ENCODE measurements around the gene TENM4.

TENM4 gene

DNA sequence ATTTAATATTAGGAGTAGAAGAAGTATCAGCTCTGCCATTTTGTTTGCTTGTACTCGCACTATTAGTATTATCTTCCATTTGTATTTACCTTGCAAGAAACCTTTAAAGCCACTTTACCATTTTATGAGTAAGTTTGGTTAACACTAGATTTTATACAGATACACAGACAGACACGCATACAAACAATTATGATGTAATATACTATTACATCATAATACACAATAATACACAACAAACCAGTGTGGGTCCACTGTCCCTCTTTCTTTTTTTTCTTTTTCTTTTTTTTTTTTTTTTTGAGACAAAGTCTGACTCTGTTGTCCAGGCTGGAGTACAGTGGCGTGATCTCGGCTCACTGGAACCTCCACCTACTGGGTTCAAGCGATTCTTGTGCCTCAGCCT lies 695.9 kb downstream of the TENM4 start:
- DNase-seq (ENCODE audit: low read depth in 2 of 2): no peak

GRCh38 chr11:78744202-78744601 lies 696.6 kb downstream of the TENM4 start:
- no peak for DNase-seq (ENCODE audit: low read depth in 2 of 2)

- no peak for DNase-seq (ENCODE audit: low read depth in 2 of 2)
Observed at GRCh38 chr11:78742430-78742829, 698.4 kb downstream of the TENM4 start.

- DNase-seq (ENCODE audit: low read depth in 2 of 2): no peak
Observed at GRCh38 chr11:78741741-78742140, 699.1 kb downstream of the TENM4 start.

GRCh38 chr11:78740199-78741071 lies 700.4 kb downstream of the TENM4 start:
- DNase-seq (ENCODE audit: low read depth in 2 of 2): no peak

GRCh38 chr11:78737891-78738290 lies 702.9 kb downstream of the TENM4 start:
- no peak for DNase-seq (ENCODE audit: low read depth in 2 of 2)

GRCh38 chr11:78737301-78737700 lies 703.5 kb downstream of the TENM4 start:
- DNase-seq (ENCODE audit: low read depth in 2 of 2): no peak

- no peak for DNase-seq (ENCODE audit: low read depth in 2 of 2)
Observed at GRCh38 chr11:78735711-78736110, 705.1 kb downstream of the TENM4 start.

DNA sequence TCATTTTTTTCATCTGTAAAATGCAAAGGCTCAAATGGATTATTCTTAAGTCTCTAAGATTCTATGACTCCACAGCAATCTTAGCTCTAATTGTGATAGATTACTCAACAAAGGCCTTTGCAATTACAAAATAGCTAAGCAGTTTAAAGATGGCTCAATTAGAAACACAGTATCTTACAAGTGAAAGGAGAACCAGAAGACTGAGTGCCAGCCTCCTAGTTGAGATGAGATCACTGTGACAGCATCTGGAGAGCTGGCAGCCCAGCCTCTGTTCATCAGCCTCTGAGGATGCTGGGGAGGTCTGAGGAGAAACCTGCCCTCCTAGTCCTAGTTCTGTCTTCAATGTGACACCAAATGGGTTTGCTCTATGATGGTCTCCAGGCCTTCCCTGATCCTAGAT lies 707.8 kb downstream of the TENM4 start:
- no peak for DNase-seq (ENCODE audit: low read depth in 2 of 2)

GRCh38 chr11:78732246-78732645 lies 708.6 kb downstream of the TENM4 start:
- DNase-seq (ENCODE audit: low read depth in 2 of 2): no peak

DNA sequence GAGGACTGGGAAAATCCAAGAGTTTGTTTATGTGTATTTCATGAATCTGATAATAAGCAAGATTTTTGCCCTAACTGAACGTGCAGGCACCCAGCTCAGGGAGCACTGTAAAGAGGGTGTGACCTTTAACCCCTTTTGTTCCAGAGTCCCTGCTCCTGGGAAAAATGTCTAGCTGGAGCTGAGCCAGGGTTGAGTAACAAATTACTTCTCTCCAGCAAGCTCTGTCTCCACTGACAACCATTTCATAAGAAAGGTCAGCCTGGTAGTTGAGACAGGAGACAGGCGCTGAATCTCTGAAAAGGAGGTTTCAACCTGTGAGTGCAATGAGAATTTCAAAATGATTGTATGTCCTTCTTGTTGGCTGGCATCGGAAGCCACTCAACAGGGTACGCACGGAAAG lies 709.8 kb downstream of the TENM4 start:
- DNase-seq (ENCODE audit: low read depth in 2 of 2): no peak

- DNase-seq (ENCODE audit: low read depth in 2 of 2): no peak
Observed at GRCh38 chr11:78730267-78730824, 710.5 kb downstream of the TENM4 start.

GRCh38 chr11:78727816-78728215 lies 713.0 kb downstream of the TENM4 start:
- DNase-seq (ENCODE audit: low read depth in 2 of 2): no peak

DNA sequence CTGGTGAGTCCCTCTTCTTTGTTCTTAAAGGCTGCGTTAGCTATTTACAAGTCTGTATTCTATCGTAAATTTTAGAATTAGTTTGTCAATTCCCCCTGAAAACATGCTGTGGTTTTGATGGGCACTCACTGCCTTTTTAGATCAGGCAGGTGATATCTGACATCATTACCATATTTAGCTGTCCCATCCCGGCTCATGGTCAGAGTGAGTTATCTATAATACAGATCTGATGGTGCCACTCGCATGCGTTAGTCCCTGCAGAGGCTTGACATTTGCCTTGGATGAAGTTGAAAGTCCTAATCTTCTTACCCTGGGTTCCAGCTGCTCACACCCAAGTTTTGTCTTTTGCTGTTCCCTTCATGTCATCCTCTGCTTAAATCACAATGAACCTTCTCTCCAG lies 715.6 kb downstream of the TENM4 start:
- DNase-seq (ENCODE audit: low read depth in 2 of 2): no peak

DNA sequence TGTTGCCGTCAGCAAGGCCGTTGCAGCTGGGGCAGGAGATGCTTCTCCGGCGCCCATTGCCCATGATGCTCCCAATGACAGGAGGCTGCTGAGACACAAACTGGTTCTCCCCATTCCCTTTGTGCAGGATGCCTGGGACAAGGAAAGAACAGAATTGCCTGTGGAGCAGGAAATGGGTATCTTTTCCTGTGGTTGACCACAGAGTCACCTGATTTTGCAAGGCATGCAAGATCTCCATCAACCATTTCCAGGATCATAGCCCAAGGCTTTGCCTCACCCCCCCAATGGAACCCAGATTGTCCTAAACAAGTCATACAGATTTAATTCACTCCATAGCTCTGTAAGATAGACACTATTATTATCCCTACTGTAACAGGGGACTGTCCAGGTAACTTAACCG lies 718.0 kb downstream of the TENM4 start:
- DNase-seq (ENCODE audit: low read depth in 2 of 2): no peak

DNA sequence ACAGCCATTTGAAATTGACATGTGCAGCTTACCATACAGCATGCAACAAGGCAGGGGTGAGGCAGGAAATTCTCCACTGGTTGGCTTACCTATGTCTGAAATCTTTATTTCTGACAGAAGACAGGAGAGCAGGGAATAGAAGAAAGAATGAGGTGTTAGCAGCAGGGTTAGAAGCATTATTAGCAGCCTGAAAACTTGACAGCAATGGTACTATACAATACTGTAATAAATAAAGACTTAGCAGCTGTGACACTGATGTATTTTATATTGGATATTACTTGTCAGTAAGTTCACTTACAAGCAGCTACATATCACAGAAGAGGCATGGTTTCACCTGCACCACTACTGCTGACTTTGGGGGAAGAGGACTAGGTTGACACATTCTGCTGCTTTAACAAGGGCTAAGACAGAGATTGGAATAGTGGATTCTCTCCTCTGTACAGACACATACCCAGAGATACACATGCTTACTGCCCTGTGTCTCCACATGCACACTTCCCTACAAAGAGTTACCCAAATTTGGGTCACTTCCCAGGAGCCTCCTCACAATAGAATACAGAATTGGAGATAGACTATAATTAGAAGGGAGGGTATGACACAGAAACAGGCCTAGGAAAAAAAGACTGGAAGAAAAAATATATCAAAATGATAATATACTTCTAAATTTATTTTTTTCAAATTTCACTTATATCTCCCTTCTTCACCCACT lies 720.4 kb downstream of the TENM4 start:
- no peak for DNase-seq (ENCODE audit: low read depth in 2 of 2)

GRCh38 chr11:78717041-78717440 lies 723.8 kb downstream of the TENM4 start:
- DNase-seq (ENCODE audit: low read depth in 2 of 2): no peak

DNA sequence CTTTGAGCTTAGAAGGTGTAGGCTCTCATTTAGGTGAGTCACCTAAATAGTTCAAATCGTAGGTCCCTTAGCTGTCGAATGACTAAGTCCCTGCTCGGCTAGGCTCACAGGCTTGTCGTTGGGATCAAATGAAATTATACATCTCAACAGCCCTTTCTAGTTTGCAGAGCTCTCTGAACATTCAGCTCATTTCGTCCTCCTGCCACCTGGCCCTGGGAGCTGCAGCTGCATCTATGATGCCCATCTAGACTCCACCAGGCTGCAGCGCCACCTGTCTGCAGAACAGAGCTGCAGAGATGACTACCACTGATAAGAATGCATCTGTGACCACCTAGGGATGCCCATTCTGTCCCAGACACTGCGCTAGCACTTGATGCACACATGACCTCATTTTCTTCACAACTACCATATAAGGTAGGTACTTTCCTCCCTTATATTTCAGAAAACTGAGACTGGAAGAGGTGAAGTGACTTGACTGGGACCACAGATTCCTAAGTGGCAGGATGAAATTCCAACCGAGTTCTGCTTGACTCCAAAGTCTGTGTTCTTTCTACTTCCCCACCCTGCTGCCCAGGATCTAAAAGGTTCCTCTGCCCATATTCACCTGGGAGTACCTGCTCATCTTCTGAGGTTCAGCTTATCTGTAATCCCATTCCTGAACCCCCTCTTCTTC lies 725.1 kb downstream of the TENM4 start:
- DNase-seq (ENCODE audit: low read depth in 2 of 2): peak; percentile 21 to 30

DNA sequence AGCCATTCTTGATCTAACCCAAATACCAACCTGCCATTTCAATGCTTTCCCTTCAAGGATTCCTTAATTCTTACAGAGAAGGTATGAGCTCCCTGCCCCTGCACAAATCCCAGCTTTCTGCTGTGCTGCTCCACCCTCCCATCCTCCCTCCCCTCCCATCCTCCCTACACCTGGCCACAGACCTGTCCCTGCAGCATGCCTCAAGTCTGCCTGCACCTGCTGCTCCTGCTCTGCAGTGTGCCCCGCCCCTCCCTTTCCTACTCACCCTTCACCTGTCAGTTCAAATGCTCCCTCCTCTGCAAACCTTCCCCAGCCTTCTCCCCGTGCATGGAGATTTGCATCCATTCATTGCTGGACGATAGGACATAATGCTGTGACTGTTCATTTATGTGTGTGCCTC lies 726.3 kb downstream of the TENM4 start:
- no peak for DNase-seq (ENCODE audit: low read depth in 2 of 2)

- DNase-seq (ENCODE audit: low read depth in 2 of 2): no peak
Observed at GRCh38 chr11:78711735-78712134, 729.1 kb downstream of the TENM4 start.

DNA sequence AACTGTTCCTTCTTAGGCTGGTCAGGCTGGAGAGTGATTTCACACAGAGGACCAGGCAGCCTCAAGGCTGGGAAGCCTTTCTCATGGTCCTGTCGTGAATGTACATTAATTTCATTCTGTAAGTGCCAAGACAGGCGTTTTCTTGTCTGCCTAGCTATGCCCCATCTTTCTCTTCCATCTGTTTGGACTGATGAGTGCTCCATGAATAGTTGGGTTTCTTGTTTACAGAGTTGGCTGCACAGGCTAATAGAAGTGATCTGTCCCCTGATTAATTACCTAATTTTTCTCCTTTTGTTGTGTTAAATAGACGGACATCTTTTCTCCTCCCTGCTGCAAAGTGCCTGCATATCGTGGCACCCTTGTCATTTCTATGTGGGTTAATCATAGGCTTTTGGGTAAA lies 730.4 kb downstream of the TENM4 start:
- DNase-seq (ENCODE audit: low read depth in 2 of 2): no peak

DNA sequence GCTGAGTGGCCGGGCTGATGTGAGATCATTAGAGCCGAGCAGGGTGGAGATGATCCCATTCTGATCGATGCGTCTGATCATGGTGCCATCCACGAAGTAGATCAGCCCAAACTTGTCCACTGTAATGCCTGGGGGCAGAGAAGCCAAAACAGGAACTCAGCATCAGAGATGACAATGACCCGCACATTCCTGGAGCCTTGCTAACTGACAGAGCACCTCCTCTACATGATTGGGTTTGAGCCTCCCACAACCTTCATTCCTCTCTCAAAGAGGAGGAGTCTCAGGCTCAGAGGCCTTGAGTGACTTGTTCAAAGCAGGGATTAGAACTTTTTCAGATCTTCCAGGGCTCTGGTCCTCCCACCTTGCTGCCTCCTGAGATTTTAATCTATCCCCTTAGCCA lies 732.4 kb downstream of the TENM4 start:
- no peak for DNase-seq (ENCODE audit: low read depth in 2 of 2)

All from stimulated activated CD8-positive, alpha-beta memory T cell treated with anti-CD3 and anti-CD28 coated beads, Interleukin-15, amount 100 ng/mL, for 48 hours (primary cell).